Stimulated activated CD8-positive, alpha-beta memory T cell treated with anti-CD3 and anti-CD28 coated beads, Interleukin-7, amount 100 ng/mL, for 24 hours (primary cell): Measurements from ENCODE around the gene HBP1.
"Not testable (repeated sequence)": the region's sequence is repeated elsewhere in the genome, so short reads cannot be mapped to it uniquely, and the experiment has no call there.

Experiments used
- DNase-seq: peaks from one replicate; pipeline ENCODE4 v3.0.0-alpha.2; 2020; ENCODE audit warnings: low read depth

HBP1 gene

GRCh38 chr7:107168233-107169119, at the start of gene HBP1:
HBP1 (plus strand) TSS chr7:107169003; CDS start chr7:107179894, 10,891 bp downstream.
- DNase-seq: peak; percentile 94

GRCh38 chr7:107119376-107120105, 49.3 kb upstream of the HBP1 start:
- no peak for DNase-seq

- no peak for DNase-seq
Observed at GRCh38 chr7:107122486-107122911, 46.3 kb upstream of the HBP1 start.

- DNase-seq: no peak
Observed at GRCh38 chr7:107123392-107123791, 45.4 kb upstream of the HBP1 start.

- DNase-seq: no peak
Observed at GRCh38 chr7:107125475-107125874, 43.3 kb upstream of the HBP1 start.

- DNase-seq: no peak
Observed at GRCh38 chr7:107128217-107128616, 40.6 kb upstream of the HBP1 start.

GRCh38 chr7:107128748-107129147, 40.1 kb upstream of the HBP1 start:
- DNase-seq: no peak

- no peak for DNase-seq
Observed at GRCh38 chr7:107130487-107131220, 38.1 kb upstream of the HBP1 start.

- no peak for DNase-seq
Observed at GRCh38 chr7:107133396-107133795, 35.4 kb upstream of the HBP1 start.

- no peak for DNase-seq
Observed at GRCh38 chr7:107138696-107139420, 29.9 kb upstream of the HBP1 start.

- not testable (repeated sequence) for DNase-seq
Observed at GRCh38 chr7:107143875-107144274, 24.9 kb upstream of the HBP1 start.

- DNase-seq: no peak
Observed at GRCh38 chr7:107145067-107145838, 23.6 kb upstream of the HBP1 start.

- no peak for DNase-seq
Observed at GRCh38 chr7:107147464-107148393, 21.1 kb upstream of the HBP1 start.

GRCh38 chr7:107148721-107149120, 20.1 kb upstream of the HBP1 start:
- DNase-seq: no peak

GRCh38 chr7:107149863-107150262, 18.9 kb upstream of the HBP1 start:
- no peak for DNase-seq

GRCh38 chr7:107150375-107151073, 18.3 kb upstream of the HBP1 start:
- peak; percentile 65 for DNase-seq

GRCh38 chr7:107151538-107151937, 17.3 kb upstream of the HBP1 start:
- no peak for DNase-seq

- DNase-seq: no peak
Observed at GRCh38 chr7:107152011-107152410, 16.8 kb upstream of the HBP1 start.

- no peak for DNase-seq
Observed at GRCh38 chr7:107154826-107155225, 14.0 kb upstream of the HBP1 start.
